Fibroblast of skin of left quadriceps (primary cell): ENCODE results near the gene KCNK2.

Source experiments
- DNase-seq, 2 experiments: peaks; one replicate each; pipeline ENCODE4 v3.0.0-alpha.2; 2013; ENCODE audit warnings: low read depth in 2 of 2

Gene KCNK2

GRCh38 chr1:215082532-215083382 is at the start of gene KCNK2:
TSS of gene KCNK2 (plus strand) at chr1:215082737. CDS start at chr1:215083386, 649 bp downstream.
- peak in 1 of 2 experiments; percentile 48 for DNase-seq

- DNase-seq: no peak
Observed at GRCh38 chr1:215032911-215033526, 49.5 kb upstream of the KCNK2 start.

- DNase-seq: no peak
Observed at GRCh38 chr1:215040190-215040589, 42.3 kb upstream of the KCNK2 start.

- no peak for DNase-seq
Observed at GRCh38 chr1:215043401-215043800, 39.1 kb upstream of the KCNK2 start.

- DNase-seq: no peak
Observed at GRCh38 chr1:215044151-215044550, 38.4 kb upstream of the KCNK2 start.

- DNase-seq: peak; percentile 75 to 76
Observed at GRCh38 chr1:215045698-215046308, 36.7 kb upstream of the KCNK2 start.

GRCh38 chr1:215052256-215053015 is 30.1 kb upstream of the KCNK2 start:
- DNase-seq: peak; percentile 86 to 88

GRCh38 chr1:215054266-215054665 is 28.3 kb upstream of the KCNK2 start:
- no peak for DNase-seq

- no peak for DNase-seq
Observed at GRCh38 chr1:215055281-215055935, 27.1 kb upstream of the KCNK2 start.

GRCh38 chr1:215056584-215056983 is 26.0 kb upstream of the KCNK2 start:
- no peak for DNase-seq

GRCh38 chr1:215059947-215060346 is 22.6 kb upstream of the KCNK2 start:
- no peak for DNase-seq

GRCh38 chr1:215064327-215064726 is 18.2 kb upstream of the KCNK2 start:
- DNase-seq: no peak

- DNase-seq: no peak
Observed at GRCh38 chr1:215071078-215071477, 11.5 kb upstream of the KCNK2 start.

- no peak for DNase-seq
Observed at GRCh38 chr1:215076322-215076721, 6.2 kb upstream of the KCNK2 start.

- no peak for DNase-seq
Observed at GRCh38 chr1:215079456-215079855, 3.1 kb upstream of the KCNK2 start.

- peak in 1 of 2 experiments; percentile 17 for DNase-seq
Observed at GRCh38 chr1:215081661-215082531, 641 bp upstream of the KCNK2 start.

GRCh38 chr1:215083383-215083961 is 935 bp downstream of the KCNK2 start:
- no peak for DNase-seq

GRCh38 chr1:215084621-215085020 is 2.1 kb downstream of the KCNK2 start:
- DNase-seq: no peak

- no peak for DNase-seq
Observed at GRCh38 chr1:215087603-215088002, 5.1 kb downstream of the KCNK2 start.

- no peak for DNase-seq
Observed at GRCh38 chr1:215094381-215094780, 11.8 kb downstream of the KCNK2 start.
